Ovary (tissue), 9 donors: ENCODE results near the gene ALPI. TPM values are rescaled to one million over a fixed set of nuclear protein-coding genes. Genes with fewer than 3 reads are reported as not detected.

Source experiments
- DNase-seq, 5 donors: peaks; one replicate each; pipeline ENCODE4 v3.0.0-alpha.2; 2019 to 2020
- H3K27ac ChIP-seq, 2 donors: fragments of 200-600 bp; one replicate each; pipeline versions ENCODE4 v1.5.1 to v1.8.0; 2019 to 2022
- H3K27me3 ChIP-seq: fragments of 200-600 bp; one replicate; pipeline ENCODE4 v1.8.0; 2022
- H3K36me3 ChIP-seq: fragments of 200-600 bp; sonication (generic); one replicate; pipeline ENCODE4 v1.5.1; 2019
- H3K4me1 ChIP-seq: one replicate; pipeline ENCODE4 v1.8.1; 2013; ENCODE audit warnings: mild to moderate bottlenecking, moderate library complexity; ENCODE audit not compliant: insufficient read depth
- H3K4me3 ChIP-seq: fragments of 200-600 bp; sonication (generic); one replicate; pipeline ENCODE4 v1.5.1; 2017
- H3K9me3 ChIP-seq, 2 donors: fragments of 200-600 bp in 1 of 2; sonication (generic) in 1 of 2; one replicate each; pipeline versions ENCODE4 v1.5.1 to v1.8.1; 2013 to 2019; ENCODE audit warnings: mild to moderate bottlenecking in 1 of 2, moderate library complexity in 1 of 2
- EP300 ChIP-seq: sonication (generic); formaldehyde crosslinking; IDR thresholded peaks from one replicate; pipeline ENCODE4 v1.6.1; 2017; ENCODE audit warnings: antibody characterized with exemption
- POLR2A ChIP-seq: fragments of 450-650 bp; IDR thresholded peaks from one replicate; pipeline ENCODE4 v1.6.1; 2017; ENCODE audit warnings: antibody characterized with exemption, mild to moderate bottlenecking, moderate library complexity
- WGBS, 3 donors: extraction: QIAGEN DNeasy Blood & Tissue Kit in 1 of 3; methylation state at CpG; one replicate each; pipeline versions ENCODE4 v1.1.5 to v1.1.7; 2013 to 2017; 5-methylcytosine and 5-hydroxymethylcytosine counted together
- intact Hi-C, 4 donors: fragments of 100-400 bp; cut with DNase I; formaldehyde crosslinking; loops; one replicate each; pipeline versions ENCODE4 v1.11.0 to v1.15.1; 2022 to 2023
- polyA plus RNA-seq, 2 donors: library from polyadenylated mRNA; stranded (reverse); fragments of 200-250 nt in 1 of 2; fragments of 350-450 nt in 1 of 2; fragmentation: Illumina TruSeq in 1 of 2; extraction: RNeasy Lipid Tissue Mini Kit (QIAGEN cat#74804) in 1 of 2; gene quantifications; one replicate each; pipeline ENCODE4 v1.2.3, GENCODE V29; 2013 to 2014
- total RNA-seq, 7 donors: library from RNA; depleted of rRNA in 2 of 7; stranded (reverse); fragments of >200 nt in 2 of 7; fragmentation: NEBNext Ultra II Directional in 3 of 7; extraction: Animal tissue kit (Norgen Biotek cat#: 25700) in 3 of 7; gene quantifications; one replicate each; pipeline versions ENCODE4 v1.1.0 to v1.2.4, GENCODE V29; 2016 to 2023
- TF ChIP-seq, protein P1 (sequence below), 3 donors: fragments of 450-650 bp in 2 of 3; fragments of 200-600 bp in 1 of 3; IDR thresholded peaks; one replicate each; pipeline versions ENCODE4 v1.5.1 to v1.8.0; 2016 to 2022; ENCODE audit warnings: antibody characterized with exemption in 3 of 3, mild to moderate bottlenecking in 1 of 3
- donor health status: DM: no; HTN: no; CAD: no; lungs with moderate emphysema.
- donor health status: DM: no; HTN: no; CAD: no.
- donor health status: Bipolar disorder and iron deficiency.
- donor health status: DM: yes; HTN: yes; CAD: no.
- donor health status: DM: no; HTN: no; CAD: no.
- donor health status: DM: yes; HTN: yes; CAD: no.

Gene ALPI
- total and polyA plus RNA-seq, 9 donors: 0.72 TPM; not detected in 8

GRCh38 chr2:232495292-232495691, 39.3 kb downstream of the ALPI start:
- H3K9me3 ChIP-seq: no peaks in the 10 kb centered on the region
- TF ChIP-seq EP300 (no peak), POLR2A (no peak)
- TF ChIP-seq, protein P1, sequence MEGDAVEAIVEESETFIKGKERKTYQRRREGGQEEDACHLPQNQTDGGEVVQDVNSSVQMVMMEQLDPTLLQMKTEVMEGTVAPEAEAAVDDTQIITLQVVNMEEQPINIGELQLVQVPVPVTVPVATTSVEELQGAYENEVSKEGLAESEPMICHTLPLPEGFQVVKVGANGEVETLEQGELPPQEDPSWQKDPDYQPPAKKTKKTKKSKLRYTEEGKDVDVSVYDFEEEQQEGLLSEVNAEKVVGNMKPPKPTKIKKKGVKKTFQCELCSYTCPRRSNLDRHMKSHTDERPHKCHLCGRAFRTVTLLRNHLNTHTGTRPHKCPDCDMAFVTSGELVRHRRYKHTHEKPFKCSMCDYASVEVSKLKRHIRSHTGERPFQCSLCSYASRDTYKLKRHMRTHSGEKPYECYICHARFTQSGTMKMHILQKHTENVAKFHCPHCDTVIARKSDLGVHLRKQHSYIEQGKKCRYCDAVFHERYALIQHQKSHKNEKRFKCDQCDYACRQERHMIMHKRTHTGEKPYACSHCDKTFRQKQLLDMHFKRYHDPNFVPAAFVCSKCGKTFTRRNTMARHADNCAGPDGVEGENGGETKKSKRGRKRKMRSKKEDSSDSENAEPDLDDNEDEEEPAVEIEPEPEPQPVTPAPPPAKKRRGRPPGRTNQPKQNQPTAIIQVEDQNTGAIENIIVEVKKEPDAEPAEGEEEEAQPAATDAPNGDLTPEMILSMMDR (IDR thresholded peaks at IDR 0.05): no peak
- no peak overlapping the region for H3K4me3 ChIP-seq
- no peak for DNase-seq
- H3K36me3 ChIP-seq: no peaks in the 10 kb centered on the region
- 84 to 89% (median 87%) methylated on average over 7 of the region's 7 CpGs for WGBS, 3 donors
- no peak overlapping the region for H3K27ac ChIP-seq
- intact Hi-C loops: no loop called here
- H3K4me1 ChIP-seq: no peaks in the 10 kb centered on the region
- H3K27me3 ChIP-seq: no peaks in the 10 kb centered on the region

DNA sequence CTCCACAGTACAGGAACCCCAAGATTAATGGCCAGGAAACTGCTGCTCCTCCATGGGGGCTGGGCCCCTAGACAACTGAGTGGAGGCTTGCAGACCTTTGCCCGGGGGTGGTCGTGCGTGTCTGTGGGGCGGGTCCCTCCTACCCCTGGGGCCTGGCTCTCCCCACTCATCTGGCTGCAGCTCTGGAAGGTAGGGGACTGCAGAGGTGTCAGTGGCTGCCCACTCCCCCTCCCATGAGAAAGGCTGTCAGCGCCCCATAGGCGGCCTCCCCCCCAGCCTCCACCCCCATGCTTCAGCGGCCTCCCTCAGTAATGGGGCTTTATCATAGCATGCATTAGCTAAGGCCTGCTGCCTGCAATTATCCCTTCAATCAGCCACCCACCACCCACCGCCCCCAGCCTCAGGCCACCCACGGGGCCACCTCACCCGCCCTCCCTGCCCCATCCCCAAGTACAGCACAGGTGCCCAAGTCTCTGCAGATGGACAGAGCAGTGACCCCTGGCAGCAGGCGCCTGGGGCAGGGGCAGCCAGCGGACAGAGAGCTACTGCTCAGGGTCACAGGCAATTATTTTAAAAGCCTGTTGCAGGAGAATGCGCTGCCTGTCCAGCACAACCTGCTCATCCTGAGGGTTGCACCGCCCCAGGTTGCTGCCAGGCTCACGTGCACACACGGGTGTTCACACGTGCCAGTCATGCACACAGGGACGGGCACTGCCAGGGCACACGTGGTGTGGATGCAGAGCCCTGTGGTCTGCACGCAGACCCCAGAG, 40.7 kb downstream of the ALPI start:
- Histone ChIP-seq H3K9me3 (no peaks in the 10 kb centered on the region), H3K27me3 (no peaks in the 10 kb centered on the region), H3K27ac (no peak overlapping the region), H3K4me3 (no peak overlapping the region), H3K4me1 (peaks cover 8% of the 10 kb centered on the region), H3K36me3 (no peaks in the 10 kb centered on the region)
- 78 to 81% (median 79%) methylated on average over 19 to 20 of the region's 20 CpGs for WGBS, 3 donors
- intact Hi-C loops: no loop called here
- TF ChIP-seq, protein P1 (IDR thresholded peaks at IDR 0.05): no peak
- TF ChIP-seq POLR2A (no peak), EP300 (no peak)
- no peak for DNase-seq

GRCh38 chr2:232497348-232497747, 41.4 kb downstream of the ALPI start:
- TF ChIP-seq, protein P1 (IDR thresholded peaks at IDR 0.05): no peak
- TF ChIP-seq EP300 (no peak), POLR2A (no peak)
- no peaks in the 10 kb centered on the region for H3K27me3 ChIP-seq
- intact Hi-C loops: no loop called here
- no peak for DNase-seq
- no peak overlapping the region for H3K27ac ChIP-seq
- H3K9me3 ChIP-seq: no peaks in the 10 kb centered on the region
- H3K4me1 ChIP-seq: peaks cover 11% of the 10 kb centered on the region
- H3K4me3 ChIP-seq: no peak overlapping the region
- WGBS, 3 donors: 80 to 85% (median 83%) methylated on average over 13 of the region's 13 CpGs
- no peaks in the 10 kb centered on the region for H3K36me3 ChIP-seq

DNA sequence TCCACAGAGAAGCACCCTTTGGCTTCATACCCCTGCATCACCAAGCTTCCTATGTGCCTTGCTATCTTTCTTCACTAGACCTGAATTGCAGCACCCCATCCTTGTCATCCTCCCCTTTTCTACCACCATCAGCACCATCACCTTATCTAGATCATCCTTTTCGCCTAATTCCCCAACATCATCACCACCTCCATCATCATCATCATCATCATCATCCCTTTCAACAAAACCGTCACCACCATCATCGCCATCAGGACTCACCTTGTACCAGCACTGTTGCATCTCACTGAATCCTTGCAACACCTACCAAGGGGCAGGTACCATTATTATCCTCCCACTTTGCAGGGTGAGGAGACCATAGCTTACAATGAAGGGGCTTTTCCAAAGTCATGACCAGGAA, 42.5 kb downstream of the ALPI start:
- H3K27ac ChIP-seq: no peak overlapping the region
- intact Hi-C loops: no loop called here
- no peaks in the 10 kb centered on the region for H3K9me3 ChIP-seq
- no peak for TF ChIP-seq EP300
- TF ChIP-seq POLR2A: no peak
- TF ChIP-seq, protein P1 (IDR thresholded peaks at IDR 0.05): no peak
- no peaks in the 10 kb centered on the region for H3K36me3 ChIP-seq
- DNase-seq: no peak
- H3K4me3 ChIP-seq: no peak overlapping the region
- WGBS, 3 donors: 95 to 99% (median 97%) methylated on average over 3 of the region's 3 CpGs
- peaks cover 14% of the 10 kb centered on the region for H3K4me1 ChIP-seq
- H3K27me3 ChIP-seq: no peaks in the 10 kb centered on the region
